IPS DF 4.7 (cell line): Measurements from ENCODE around the gene HSPG2.

ENCODE experiments used
- DNase-seq: peaks from one replicate; pipeline ENCODE4 v3.0.0-alpha.2; 2013; ENCODE audit warnings: low spot score; ENCODE audit errors: extremely low read depth

Gene HSPG2

GRCh38 chr1:21865609-21865942 lies 71.5 kb downstream of the HSPG2 start:
- no peak for DNase-seq

GRCh38 chr1:21864730-21865129 lies 72.4 kb downstream of the HSPG2 start:
- DNase-seq = no peak

GRCh38 chr1:21863981-21864380 lies 73.1 kb downstream of the HSPG2 start:
- DNase-seq = no peak

GRCh38 chr1:21861602-21862429 lies 75.3 kb downstream of the HSPG2 start:
- no peak for DNase-seq

GRCh38 chr1:21860971-21861370 lies 76.1 kb downstream of the HSPG2 start:
- no peak for DNase-seq

GRCh38 chr1:21859669-21860179 lies 77.4 kb downstream of the HSPG2 start:
- DNase-seq = no peak

- no peak for DNase-seq
Observed at GRCh38 chr1:21857840-21858670, 79.1 kb downstream of the HSPG2 start.

- no peak for DNase-seq
Observed at GRCh38 chr1:21857142-21857839, 79.8 kb downstream of the HSPG2 start.

- no peak for DNase-seq
Observed at GRCh38 chr1:21855257-21856096, 81.6 kb downstream of the HSPG2 start.

GRCh38 chr1:21854751-21855131 lies 82.4 kb downstream of the HSPG2 start:
- no peak for DNase-seq

GRCh38 chr1:21854090-21854750 lies 82.9 kb downstream of the HSPG2 start:
- no peak for DNase-seq

- DNase-seq = no peak
Observed at GRCh38 chr1:21853131-21853427, 84.0 kb downstream of the HSPG2 start.

GRCh38 chr1:21852282-21853130 lies 84.6 kb downstream of the HSPG2 start:
- DNase-seq = no peak

- no peak for DNase-seq
Observed at GRCh38 chr1:21851430-21852250, 85.5 kb downstream of the HSPG2 start.

GRCh38 chr1:21849909-21850576 lies 87.1 kb downstream of the HSPG2 start:
- no peak for DNase-seq

GRCh38 chr1:21848524-21849174 lies 88.5 kb downstream of the HSPG2 start:
- DNase-seq = no peak
